Measurements from ENCODE around the gene DHRS9. TPM values are rescaled to one million over a fixed set of nuclear protein-coding genes. Genes with fewer than 3 reads are reported as not detected.

DHRS9 gene
- total and polyA plus RNA-seq, 2 of the 4 experiments (the other 2 are of a cell fraction) = not detected

GRCh38 chr2:169069833-169070232, 470 bp downstream of the DHRS9 start:
- Histone ChIP-seq H3K56ac (ENCODE audit: extremely low read depth, insufficient read depth, low read length) (no peak overlapping the region), H3K27ac (ENCODE audit: insufficient read depth, low read length) (no peak overlapping the region), H3K4me3 (ENCODE audit: insufficient read depth, low read depth, low read length) (no peak overlapping the region), H4K5ac (ENCODE audit: low read depth, low read length) (no peak overlapping the region), H3K9me3 (ENCODE audit: control insufficient read depth, insufficient read depth, low read length) (0 out of 2 replicates have a peak, but pooled peaks cover 2% of the 10 kb centered on the region), H3K9ac (ENCODE audit: low read depth, low read length) (no peak overlapping the region), H2BK120ac (ENCODE audit: low read depth, low read length) (no peak overlapping the region), H2BK5ac (ENCODE audit: low read depth, low read length, poor library complexity, severe bottlenecking) (no peak overlapping the region), H3K14ac (replicated peaks; ENCODE audit: low read depth, low read length) (no peak overlapping the region), H2AFZ (replicated peaks; ENCODE audit: low read length, poor library complexity) (no peak overlapping the region), H3K4ac (ENCODE audit: low read depth, low read length) (no peak overlapping the region), H4K8ac (ENCODE audit: low read depth in 2 of 2, low read length in 2 of 2) (no peak overlapping the region), H4K20me1 (ENCODE audit: insufficient read depth, low read length) (no peaks in the 10 kb centered on the region), H4K91ac (ENCODE audit: insufficient read depth, low read depth, low read length) (no peak overlapping the region), H2BK20ac (ENCODE audit: low read depth, low read length) (no peak overlapping the region), H2AK9ac (replicated peaks; ENCODE audit: low read depth, low read length, poor library complexity) (no peak overlapping the region), H3K4me1 (ENCODE audit: control insufficient read depth, insufficient read depth, low read length) (no peaks in the 10 kb centered on the region), H2AK5ac (ENCODE audit: low read depth, low read length) (no peak overlapping the region), H3K79me1 (ENCODE audit: low read depth in 1 of 2, low read length in 2 of 2) (no peaks in the 10 kb centered on the region), H3K9me1 (ENCODE audit: insufficient read depth, low read length) (no peaks in the 10 kb centered on the region), H3K18ac (ENCODE audit: low read depth, low read length) (no peak overlapping the region), H3K36me3 (ENCODE audit: control insufficient read depth, insufficient read depth, low read length) (no peaks in the 10 kb centered on the region), H2BK15ac (ENCODE audit: low read depth, low read length) (no peak overlapping the region), H3K23ac (ENCODE audit: low read depth, low read length) (no peak overlapping the region), H3K4me2 (ENCODE audit: low read depth, low read length) (no peak overlapping the region), H3K27me3 (ENCODE audit: control insufficient read depth, insufficient read depth, low read length) (no peaks in the 10 kb centered on the region)
- CTCF ChIA-PET = no interaction called here
- intact Hi-C loops (cut with micrococcal nuclease) = no loop called here
- TF ChIP-seq SMC3 (IDR thresholded peaks at IDR 0.05; ENCODE audit: low read depth, low read length) (no peak), NFE2L2 (IDR thresholded peaks at IDR 0.05; ENCODE audit: low read depth, low read length) (no peak), POLR2A (IDR thresholded peaks at IDR 0.05; ENCODE audit: low read depth, low read length) (no peak), MAFK (IDR thresholded peaks at IDR 0.05; ENCODE audit: low read depth, low read length) (no peak), BHLHE40 (IDR thresholded peaks at IDR 0.05; ENCODE audit: low read depth, low read length) (no peak), RFX5 (IDR thresholded peaks at IDR 0.05; ENCODE audit: low read depth, low read length) (no peak), RCOR1 (IDR thresholded peaks at IDR 0.05; ENCODE audit: insufficient replicate concordance, low read length) (no peak), RAD21 (IDR thresholded peaks at IDR 0.05; ENCODE audit: low read length) (no peak), CEBPB (IDR thresholded peaks at IDR 0.05; ENCODE audit: low read depth, low read length) (no peak), MXI1 (IDR thresholded peaks at IDR 0.05; ENCODE audit: borderline replicate concordance, low read depth, low read length) (no peak), CHD1 (IDR thresholded peaks at IDR 0.05; ENCODE audit: low read depth, low read length) (no peak), MAZ (IDR thresholded peaks at IDR 0.05; ENCODE audit: borderline replicate concordance, low read depth, low read length) (no peak), CTCF (conservative IDR thresholded peaks at IDR 0.05; ENCODE audit: low read depth, low read length) (no peak), FOS (IDR thresholded peaks at IDR 0.05; ENCODE audit: low read depth, low read length) (no peak)
- TF ChIP-seq, protein P1, sequence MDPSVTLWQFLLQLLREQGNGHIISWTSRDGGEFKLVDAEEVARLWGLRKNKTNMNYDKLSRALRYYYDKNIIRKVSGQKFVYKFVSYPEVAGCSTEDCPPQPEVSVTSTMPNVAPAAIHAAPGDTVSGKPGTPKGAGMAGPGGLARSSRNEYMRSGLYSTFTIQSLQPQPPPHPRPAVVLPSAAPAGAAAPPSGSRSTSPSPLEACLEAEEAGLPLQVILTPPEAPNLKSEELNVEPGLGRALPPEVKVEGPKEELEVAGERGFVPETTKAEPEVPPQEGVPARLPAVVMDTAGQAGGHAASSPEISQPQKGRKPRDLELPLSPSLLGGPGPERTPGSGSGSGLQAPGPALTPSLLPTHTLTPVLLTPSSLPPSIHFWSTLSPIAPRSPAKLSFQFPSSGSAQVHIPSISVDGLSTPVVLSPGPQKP (IDR thresholded peaks at IDR 0.05; ENCODE audit: borderline replicate concordance, low read depth, low read length) = no peak
- TF ChIP-seq, protein P2, sequence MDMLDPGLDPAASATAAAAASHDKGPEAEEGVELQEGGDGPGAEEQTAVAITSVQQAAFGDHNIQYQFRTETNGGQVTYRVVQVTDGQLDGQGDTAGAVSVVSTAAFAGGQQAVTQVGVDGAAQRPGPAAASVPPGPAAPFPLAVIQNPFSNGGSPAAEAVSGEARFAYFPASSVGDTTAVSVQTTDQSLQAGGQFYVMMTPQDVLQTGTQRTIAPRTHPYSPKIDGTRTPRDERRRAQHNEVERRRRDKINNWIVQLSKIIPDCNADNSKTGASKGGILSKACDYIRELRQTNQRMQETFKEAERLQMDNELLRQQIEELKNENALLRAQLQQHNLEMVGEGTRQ (IDR thresholded peaks at IDR 0.05; ENCODE audit: low read depth, low read length) = no peak
- in situ Hi-C loops (cut with MboI; ENCODE audit: low sequenced_read_pairs) = no loop called here
- POLR2A ChIA-PET (ENCODE audit: unreplicated experiment) = no interaction called here
- DNase-seq = no peak
- dilution Hi-C loops (cut with HindIII; ENCODE audit: low sequenced_read_pairs, unreplicated experiment) = no loop called here
- BruUV-seq (replicated peaks) = no TSS peak
- no CpG with 5 or more reads among the region's 2 CpGs for WGBS, 2 experiments (ENCODE audit: extremely low coverage in 2 of 2, insufficient read length in 1 of 2)
- ATAC-seq (ENCODE audit: low read depth) = no peak
